GM18507 (cell line): Measurements from ENCODE around the gene KCNMB1.
A peak's percentile ranks its signal among the peaks of the same experiment; 100 is the strongest.

ENCODE experiments used
- DNase-seq: peaks from one replicate; pipeline ENCODE4 v3.0.0; 2011; ENCODE audit warnings: low read depth; ENCODE audit not compliant: insufficient read length; ENCODE audit errors: extremely low spot score
- FAIRE-seq: peaks from 2 replicates; lab custom pipeline; 2011; peaks lifted over from hg19 to GRCh38; lab: Jason Lieb, UNC

KCNMB1 gene

GRCh38 chr5:170348137-170348633 lies 41.0 kb downstream of the KCNMB1 start:
- DNase-seq (no peak), FAIRE-seq (no peak)

DNA sequence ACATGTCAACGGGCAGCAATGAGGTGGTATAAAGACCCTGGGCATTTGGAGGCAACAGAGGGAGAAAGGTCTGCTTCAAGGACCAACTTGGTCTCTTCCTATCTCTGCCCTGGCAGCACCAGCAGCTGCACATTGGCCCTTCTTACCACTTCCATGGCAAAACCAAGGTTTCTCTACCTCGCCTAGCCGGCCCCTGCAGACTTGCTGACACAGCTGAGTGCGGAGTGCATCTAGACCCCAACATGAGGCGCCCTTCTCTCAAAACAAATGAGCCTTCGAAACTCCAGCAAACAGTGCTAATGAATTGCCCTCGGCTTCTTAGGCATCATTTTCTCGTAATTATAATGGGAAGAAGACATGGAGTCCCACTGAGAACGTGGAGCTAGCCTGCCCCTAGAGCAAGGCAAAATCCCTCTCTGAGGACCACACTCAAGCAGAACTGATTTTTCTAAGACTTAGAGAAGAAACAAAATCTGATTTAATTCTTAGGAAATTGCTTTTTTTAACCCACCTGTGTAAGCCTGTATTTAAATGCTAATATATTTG lies 42.1 kb downstream of the KCNMB1 start:
- FAIRE-seq, result no peak
- no peak for DNase-seq

GRCh38 chr5:170345971-170346370 lies 43.2 kb downstream of the KCNMB1 start:
- FAIRE-seq (no peak), DNase-seq (no peak)

DNA sequence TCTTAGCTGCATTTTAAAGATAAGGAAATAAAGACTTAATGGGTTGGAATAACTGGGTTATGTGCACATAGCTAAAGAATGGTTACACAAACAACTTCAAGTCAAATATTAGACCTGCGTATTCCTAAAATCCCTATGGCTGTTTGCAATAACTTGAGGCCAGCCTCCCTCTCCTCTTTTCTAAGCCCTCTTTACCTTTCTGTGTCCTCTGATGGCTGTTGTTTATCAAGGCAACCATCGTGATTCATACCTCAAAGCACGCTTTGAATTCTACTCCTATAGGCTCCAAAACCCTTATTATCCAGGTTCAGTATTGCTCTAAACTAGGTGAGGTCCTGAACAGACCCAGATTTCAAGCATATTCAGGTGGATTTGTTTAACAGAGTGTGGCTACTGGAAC lies 46.0 kb downstream of the KCNMB1 start:
- no peak for FAIRE-seq

GRCh38 chr5:170342153-170342725 lies 46.9 kb downstream of the KCNMB1 start:
- DNase-seq, result no peak
- FAIRE-seq, result no peak

More for the DNA sequence above, 46.0 kb downstream of the KCNMB1 start:
- no peak for DNase-seq

- no peak for DNase-seq
- FAIRE-seq, result no peak
Measured at GRCh38 chr5:170341545-170341944, 47.6 kb downstream of the KCNMB1 start.

GRCh38 chr5:170339780-170340167 lies 49.4 kb downstream of the KCNMB1 start:
- DNase-seq, result no peak
- no peak for FAIRE-seq

GRCh38 chr5:170338933-170339779 lies 50.0 kb downstream of the KCNMB1 start:
- peak; percentile 62 for DNase-seq
- peak; percentile 87 for FAIRE-seq

DNA sequence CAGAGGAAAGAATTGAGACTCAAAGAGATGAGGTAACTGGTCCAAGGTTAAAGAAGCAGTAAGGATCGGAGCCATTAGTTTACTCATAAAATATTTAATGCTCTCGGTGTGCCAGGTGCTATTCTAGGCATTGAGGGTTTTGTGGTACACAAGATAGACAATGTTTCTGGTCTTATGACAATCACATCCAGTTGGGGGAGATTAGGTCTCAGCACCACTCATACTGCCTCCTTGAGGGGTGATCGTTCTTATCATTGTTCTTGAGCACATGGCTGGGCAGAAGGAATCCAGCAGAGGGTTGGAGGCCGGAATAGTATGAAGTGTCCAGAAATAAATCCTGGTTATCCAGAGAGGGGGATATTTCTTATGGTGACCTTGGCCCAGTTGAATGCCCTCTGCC lies 50.9 kb downstream of the KCNMB1 start:
- DNase-seq (no peak), FAIRE-seq (no peak)

DNA sequence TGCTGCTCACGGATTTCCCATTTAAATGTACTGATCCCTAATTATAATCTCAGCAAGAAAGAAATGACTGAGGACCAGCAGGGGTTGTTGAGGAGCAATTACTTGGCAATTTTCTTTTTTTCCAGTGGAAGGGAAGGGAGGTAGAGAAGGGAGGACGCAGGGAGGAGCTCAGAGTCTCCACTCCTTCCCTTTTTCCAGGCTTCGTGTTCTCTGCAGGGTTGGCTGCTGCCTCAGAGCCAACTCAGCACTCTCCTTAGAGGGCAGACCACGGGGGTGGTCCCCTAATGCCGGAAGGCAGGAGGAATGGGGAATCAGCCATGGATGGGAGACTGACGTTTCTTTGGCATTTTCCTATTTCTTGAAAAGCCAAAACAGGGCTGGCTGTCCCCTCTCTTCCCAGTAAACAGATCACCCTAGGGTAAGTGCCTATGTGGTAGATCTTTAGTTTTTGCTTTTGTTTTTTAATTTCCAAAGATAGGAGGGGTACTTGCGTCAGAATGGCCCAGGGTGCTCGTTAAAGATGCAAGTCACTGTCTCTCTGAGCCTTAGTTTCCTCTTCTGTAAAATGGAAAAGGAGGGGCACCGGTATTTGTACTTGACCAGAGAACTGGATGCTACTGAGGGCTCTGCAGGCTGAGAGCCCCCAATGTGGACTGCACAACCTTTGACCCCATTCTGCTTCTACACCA lies 52.0 kb downstream of the KCNMB1 start:
- FAIRE-seq, result no peak

DNA sequence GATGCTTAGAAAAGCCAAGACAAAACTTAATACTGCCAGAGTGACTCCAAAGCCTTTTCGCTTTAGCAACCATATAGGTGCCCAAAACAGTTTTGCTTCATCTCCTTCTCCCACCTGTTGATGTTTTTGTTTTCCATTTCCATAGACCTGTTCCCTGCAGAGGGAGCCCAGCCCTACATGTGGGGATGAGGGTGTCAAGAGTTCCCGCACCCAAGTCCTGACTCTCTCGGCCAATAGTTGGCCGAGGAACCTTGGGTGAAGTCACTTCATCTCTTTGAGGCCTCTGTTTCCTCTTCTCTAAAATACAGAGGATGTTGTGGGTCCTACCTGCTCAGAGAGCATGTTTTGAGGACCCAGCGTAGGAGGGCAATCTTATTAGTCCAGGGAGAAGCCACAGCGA lies 53.1 kb downstream of the KCNMB1 start:
- FAIRE-seq (no peak), DNase-seq (no peak)

More for the DNA sequence above, 52.0 kb downstream of the KCNMB1 start:
- DNase-seq, result no peak

GRCh38 chr5:170334626-170335025 lies 54.5 kb downstream of the KCNMB1 start:
- FAIRE-seq (no peak), DNase-seq (no peak)

DNA sequence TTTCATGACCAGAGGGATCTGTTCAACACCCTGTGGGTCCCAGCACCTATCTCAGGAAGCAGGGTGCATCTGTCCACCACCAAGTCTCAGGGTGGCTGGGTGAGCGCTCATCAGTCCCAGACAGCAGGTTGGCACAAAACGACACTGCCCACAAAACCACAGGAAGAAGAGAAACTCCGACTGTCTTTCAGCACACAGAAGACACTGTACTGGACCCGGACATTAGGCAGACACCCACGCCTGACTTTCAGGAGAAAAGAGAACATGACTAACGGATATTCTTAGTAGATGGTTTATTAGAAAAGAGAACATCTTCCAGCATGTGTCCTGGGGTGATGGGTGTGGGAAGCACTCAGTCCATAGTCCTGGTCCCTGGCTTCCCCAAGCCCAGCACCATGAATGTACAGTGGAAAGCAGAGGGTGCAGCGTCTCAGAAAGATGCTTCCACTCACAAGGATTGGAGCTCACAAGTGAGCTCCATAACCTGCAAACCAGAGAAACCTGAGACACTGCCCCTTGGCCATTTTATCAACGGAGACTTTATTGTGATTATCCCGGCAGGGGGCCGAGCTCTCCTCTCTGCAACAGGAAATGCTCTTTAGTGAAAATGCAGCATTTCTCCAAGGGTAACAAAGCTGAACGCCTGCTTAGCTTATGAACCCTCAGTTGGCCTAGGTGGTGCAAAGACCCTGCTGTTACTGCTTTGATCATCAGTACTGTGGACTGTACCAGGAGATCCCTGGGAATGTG lies 55.8 kb downstream of the KCNMB1 start:
- peak; percentile 86 for FAIRE-seq
- DNase-seq, result no peak

GRCh38 chr5:170332058-170332457 lies 57.1 kb downstream of the KCNMB1 start:
- FAIRE-seq, result no peak
- no peak for DNase-seq

- no peak for FAIRE-seq
- DNase-seq, result no peak
Measured at GRCh38 chr5:170330568-170331054, 58.6 kb downstream of the KCNMB1 start.

- FAIRE-seq (no peak), DNase-seq (no peak)
Measured at GRCh38 chr5:170329524-170329923, 59.6 kb downstream of the KCNMB1 start.

- FAIRE-seq (no peak), DNase-seq (no peak)
Measured at GRCh38 chr5:170327829-170328228, 61.3 kb downstream of the KCNMB1 start.

DNA sequence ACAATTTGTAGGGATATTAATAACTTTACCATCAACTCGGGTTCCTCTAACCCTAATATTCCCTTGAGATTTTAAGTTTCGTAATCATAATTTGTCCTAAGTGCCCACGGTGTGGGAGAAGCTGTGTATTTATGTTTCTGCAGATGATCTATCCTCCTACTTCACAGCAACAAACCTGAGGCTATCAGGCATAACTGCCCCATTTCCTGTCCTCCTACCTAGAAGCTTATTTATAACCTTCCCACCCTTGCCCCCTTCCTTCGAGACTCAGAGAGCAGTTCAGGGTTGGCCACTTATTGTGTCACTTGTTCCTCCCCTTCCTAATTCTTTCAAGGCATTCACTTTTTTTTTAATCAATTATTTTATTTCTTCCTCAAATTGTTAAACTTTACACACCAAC lies 62.0 kb downstream of the KCNMB1 start:
- no peak for DNase-seq
- peak; percentile 80 for FAIRE-seq
